ENCODE results near the gene GASK1A. TPM values are rescaled to one million over a fixed set of nuclear protein-coding genes. Genes with fewer than 3 reads are reported as not detected.
A peak's percentile ranks its signal among the peaks of the same experiment; 100 is the strongest.

Gene GASK1A
- total RNA-seq, 1 donor from 2014 or later = not detected

DNA sequence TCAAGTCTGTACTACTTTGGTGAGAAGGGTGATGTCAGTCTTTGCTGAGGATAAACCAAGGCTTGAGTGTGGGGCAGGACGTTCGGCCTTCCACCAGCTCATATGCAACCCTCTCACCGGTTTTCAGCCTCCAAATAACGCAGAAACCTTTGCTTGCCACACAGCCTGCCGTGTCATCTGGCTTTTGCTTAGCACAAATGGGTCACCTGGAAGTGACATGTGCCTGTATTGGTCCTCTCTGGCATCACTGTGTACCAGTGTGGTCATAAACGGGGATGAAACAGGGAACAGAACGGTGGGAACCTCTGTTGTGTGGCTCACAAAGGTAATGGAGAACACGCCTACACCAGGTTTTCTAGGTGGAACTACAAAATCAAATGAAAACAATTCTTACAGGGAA lies 119.7 kb downstream of the GASK1A start:
- H3K27me3 Mint-ChIP-seq (ENCODE audit: unreplicated experiment) = no peaks in the 10 kb centered on the region
- no peaks in the 10 kb centered on the region for H3K4me1 Mint-ChIP-seq (ENCODE audit: unreplicated experiment)
- TF ChIP-seq, protein P1, sequence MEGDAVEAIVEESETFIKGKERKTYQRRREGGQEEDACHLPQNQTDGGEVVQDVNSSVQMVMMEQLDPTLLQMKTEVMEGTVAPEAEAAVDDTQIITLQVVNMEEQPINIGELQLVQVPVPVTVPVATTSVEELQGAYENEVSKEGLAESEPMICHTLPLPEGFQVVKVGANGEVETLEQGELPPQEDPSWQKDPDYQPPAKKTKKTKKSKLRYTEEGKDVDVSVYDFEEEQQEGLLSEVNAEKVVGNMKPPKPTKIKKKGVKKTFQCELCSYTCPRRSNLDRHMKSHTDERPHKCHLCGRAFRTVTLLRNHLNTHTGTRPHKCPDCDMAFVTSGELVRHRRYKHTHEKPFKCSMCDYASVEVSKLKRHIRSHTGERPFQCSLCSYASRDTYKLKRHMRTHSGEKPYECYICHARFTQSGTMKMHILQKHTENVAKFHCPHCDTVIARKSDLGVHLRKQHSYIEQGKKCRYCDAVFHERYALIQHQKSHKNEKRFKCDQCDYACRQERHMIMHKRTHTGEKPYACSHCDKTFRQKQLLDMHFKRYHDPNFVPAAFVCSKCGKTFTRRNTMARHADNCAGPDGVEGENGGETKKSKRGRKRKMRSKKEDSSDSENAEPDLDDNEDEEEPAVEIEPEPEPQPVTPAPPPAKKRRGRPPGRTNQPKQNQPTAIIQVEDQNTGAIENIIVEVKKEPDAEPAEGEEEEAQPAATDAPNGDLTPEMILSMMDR (IDR thresholded peaks at IDR 0.05) = no peak
- H3K4me3 Mint-ChIP-seq (ENCODE audit: unreplicated experiment) = no peak overlapping the region
- no peaks in the 10 kb centered on the region for H3K36me3 Mint-ChIP-seq (ENCODE audit: unreplicated experiment)
- DNase-seq (ENCODE audit: extremely low spot score, unreplicated experiment) = no peak
- H3K9me3 Mint-ChIP-seq (ENCODE audit: unreplicated experiment) = no peaks in the 10 kb centered on the region
- H3K27ac Mint-ChIP-seq (ENCODE audit: unreplicated experiment) = no peak overlapping the region

DNA sequence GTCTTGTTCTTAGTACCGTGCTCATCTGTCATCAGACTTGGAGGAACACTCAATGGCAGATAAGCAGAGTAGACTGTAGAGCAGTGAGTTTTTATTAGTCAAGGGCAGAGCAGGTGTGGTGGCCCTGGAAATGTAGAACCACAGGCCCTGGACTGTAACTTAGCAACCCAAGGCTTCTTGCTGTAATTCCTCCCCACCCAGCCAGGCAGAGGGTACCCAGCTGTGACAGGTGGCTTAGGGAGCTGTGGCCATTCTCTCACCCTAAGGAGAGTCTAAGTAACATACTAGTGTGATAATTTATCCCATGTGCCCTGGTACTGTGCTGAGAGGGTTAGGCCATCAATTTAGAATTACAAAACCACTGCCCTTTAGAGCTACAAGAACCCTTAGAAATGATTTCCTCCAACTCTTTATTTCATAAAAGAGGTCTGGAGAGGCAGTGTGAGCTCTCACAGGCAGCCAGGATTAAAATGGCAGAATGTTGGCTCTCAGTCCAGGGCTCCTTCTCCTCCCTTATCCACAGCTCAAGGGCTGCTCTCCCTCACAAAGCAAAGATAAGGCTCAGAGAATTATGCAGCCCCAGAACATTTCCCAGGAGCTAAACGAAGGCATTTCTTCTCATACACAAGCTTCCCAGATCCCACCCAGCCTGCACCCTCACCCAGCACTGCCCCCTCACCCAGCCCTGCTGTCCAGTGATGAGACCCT lies 123.8 kb downstream of the GASK1A start:
- H3K9me3 Mint-ChIP-seq (ENCODE audit: unreplicated experiment) = no peaks in the 10 kb centered on the region
- no peak for DNase-seq (ENCODE audit: extremely low spot score, unreplicated experiment)
- peak overlapping the region; percentile 10 for H3K4me3 Mint-ChIP-seq (ENCODE audit: unreplicated experiment)

DNA sequence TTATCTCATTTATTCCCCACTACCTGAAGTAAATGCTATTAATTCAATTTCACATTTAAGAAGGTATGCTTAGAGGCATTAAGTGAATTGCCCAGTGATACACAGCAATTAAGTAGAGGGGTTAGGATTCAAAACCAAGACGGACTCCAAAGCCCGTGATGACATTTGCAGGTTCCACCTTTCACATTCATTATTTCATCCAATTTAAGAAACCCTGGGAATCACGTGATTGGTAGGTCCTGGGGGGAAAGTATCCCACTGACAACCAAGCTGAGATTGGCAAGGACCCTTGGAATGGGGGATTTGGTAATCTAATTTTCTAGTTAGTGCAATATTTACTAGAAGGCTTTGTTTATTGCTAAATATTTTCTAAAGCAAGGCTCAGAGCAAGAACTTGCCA lies 124.9 kb downstream of the GASK1A start:
- H3K4me3 Mint-ChIP-seq (ENCODE audit: unreplicated experiment) = peak overlapping the region; percentile 70

More for the DNA sequence above, 123.8 kb downstream of the GASK1A start:
- Mint-ChIP-seq H3K27me3 (ENCODE audit: unreplicated experiment) (no peaks in the 10 kb centered on the region), H3K4me1 (ENCODE audit: unreplicated experiment) (peaks cover 5% of the 10 kb centered on the region), H3K36me3 (ENCODE audit: unreplicated experiment) (no peaks in the 10 kb centered on the region), H3K27ac (ENCODE audit: unreplicated experiment) (no peak overlapping the region)
- TF ChIP-seq, protein P1 (IDR thresholded peaks at IDR 0.05) = no peak

DNA sequence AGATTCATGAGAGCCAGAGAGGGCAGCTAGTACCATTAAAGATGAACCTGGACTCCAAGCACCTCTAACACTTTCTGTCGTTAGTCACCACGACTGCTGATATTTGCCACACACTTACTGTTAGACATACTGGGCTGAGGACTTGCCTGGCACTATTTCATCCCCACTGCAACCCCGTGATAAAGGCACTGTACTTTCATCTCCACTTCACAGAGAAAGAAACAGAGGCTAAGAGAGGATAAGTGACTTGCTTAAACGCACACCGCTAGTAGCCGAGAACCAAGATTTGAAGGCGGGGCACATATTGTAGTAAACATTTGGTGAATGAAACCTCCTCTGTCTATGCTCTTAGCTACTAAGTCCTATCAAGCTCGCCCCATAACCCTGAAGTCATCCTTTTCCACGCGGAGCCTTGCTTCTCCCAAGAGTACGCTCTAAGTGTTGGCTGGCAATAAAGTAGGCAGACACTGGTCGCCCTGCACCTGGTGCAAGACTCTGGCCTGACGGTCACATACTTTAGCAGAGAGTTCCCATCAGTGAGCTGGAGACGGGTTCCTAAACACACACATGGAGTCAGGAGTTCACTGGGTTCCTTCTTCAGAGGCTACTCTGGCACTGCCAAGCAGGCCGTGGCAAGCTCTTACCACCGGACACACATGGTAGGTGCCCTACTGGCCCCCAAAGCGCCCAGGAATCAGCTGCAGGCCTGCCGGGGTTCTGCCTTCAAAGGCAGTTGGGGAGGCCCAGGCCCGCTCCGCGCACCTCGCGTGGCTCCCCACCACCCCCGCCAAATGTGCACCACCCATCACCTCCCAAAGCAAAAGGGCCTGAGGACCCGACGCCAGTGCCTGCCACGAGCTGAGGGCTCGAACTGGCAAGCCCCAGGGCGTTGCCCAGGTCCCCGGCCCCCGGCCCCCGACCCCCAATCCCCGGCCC lies 125.8 kb downstream of the GASK1A start:
- no peak for DNase-seq (ENCODE audit: extremely low spot score, unreplicated experiment)
- Mint-ChIP-seq H3K9me3 (ENCODE audit: unreplicated experiment) (no peaks in the 10 kb centered on the region), H3K4me3 (ENCODE audit: unreplicated experiment) (peak overlapping the region; percentile 70), H3K27me3 (ENCODE audit: unreplicated experiment) (peaks cover 4% of the 10 kb centered on the region), H3K36me3 (ENCODE audit: unreplicated experiment) (no peaks in the 10 kb centered on the region), H3K27ac (ENCODE audit: unreplicated experiment) (no peak overlapping the region), H3K4me1 (ENCODE audit: unreplicated experiment) (peaks cover 5% of the 10 kb centered on the region)
- TF ChIP-seq, protein P1 (IDR thresholded peaks at IDR 0.05) = no peak

More for the DNA sequence above, 124.9 kb downstream of the GASK1A start:
- H3K27me3 Mint-ChIP-seq (ENCODE audit: unreplicated experiment) = no peaks in the 10 kb centered on the region
- no peaks in the 10 kb centered on the region for H3K36me3 Mint-ChIP-seq (ENCODE audit: unreplicated experiment)
- DNase-seq (ENCODE audit: extremely low spot score, unreplicated experiment) = no peak
- no peaks in the 10 kb centered on the region for H3K9me3 Mint-ChIP-seq (ENCODE audit: unreplicated experiment)
- H3K27ac Mint-ChIP-seq (ENCODE audit: unreplicated experiment) = no peak overlapping the region
- TF ChIP-seq, protein P1 (IDR thresholded peaks at IDR 0.05) = no peak
- H3K4me1 Mint-ChIP-seq (ENCODE audit: unreplicated experiment) = peaks cover 5% of the 10 kb centered on the region
